RWPE2 (cell line): ENCODE results near the gene RAD23A.
"Not testable (repeated sequence)": the region's sequence is repeated elsewhere in the genome, so short reads cannot be mapped to it uniquely, and the experiment has no call there.

Experiments used
- ATAC-seq: fragments of 200-7000 bp; cut with Tn5 transposase; 3 replicates; pipeline ENCODE4 v1.9.1; 2021; ENCODE audit warnings: low read depth
- DNase-seq: peaks from one replicate; pipeline ENCODE4 v3.0.0-alpha.2; 2020; ENCODE audit warnings: low spot score
- H3K27ac ChIP-seq: fragments of 450-650 bp; 2 replicates; pipeline ENCODE4 v1.5.1; 2017; ENCODE audit warnings: mild to moderate bottlenecking; ENCODE audit not compliant: poor library complexity, severe bottlenecking
- H3K27me3 ChIP-seq: fragments of 250-450 bp; sonication (Bioruptor Pico); 2 replicates; pipeline ENCODE4 v1.5.1; 2021; ENCODE audit warnings: mild to moderate bottlenecking, moderate library complexity; ENCODE audit not compliant: insufficient read depth, poor library complexity, severe bottlenecking
- H3K36me3 ChIP-seq: fragments of 250-450 bp; sonication (Bioruptor Pico); 2 replicates; pipeline ENCODE4 v1.5.1; 2020; ENCODE audit warnings: low read depth, mild to moderate bottlenecking, moderate library complexity
- H3K4me1 ChIP-seq: fragments of 250-450 bp; sonication (Bioruptor Pico); 2 replicates; pipeline ENCODE4 v1.5.1; 2021; ENCODE audit warnings: mild to moderate bottlenecking, moderate library complexity; ENCODE audit not compliant: insufficient read depth, poor library complexity, severe bottlenecking
- H3K4me3 ChIP-seq: fragments of 250-450 bp; sonication (Bioruptor Pico); 2 replicates; pipeline ENCODE4 v1.5.1; 2021; ENCODE audit warnings: mild to moderate bottlenecking, moderate library complexity; ENCODE audit not compliant: severe bottlenecking
- H3K9me3 ChIP-seq: fragments of 250-450 bp; sonication (Bioruptor Pico); 2 replicates; pipeline ENCODE4 v1.5.1; 2021; ENCODE audit warnings: mild to moderate bottlenecking, moderate library complexity; ENCODE audit not compliant: severe bottlenecking
- TF ChIP-seq, protein P1 (sequence below): fragments of 450-650 bp; IDR thresholded peaks from one replicate; pipeline ENCODE4 v1.5.1; 2017; ENCODE audit warnings: mild to moderate bottlenecking, moderate library complexity; ENCODE audit not compliant: poor library complexity, severe bottlenecking

The RAD23A gene

GRCh38 chr19:12912571-12912970 lies 33.1 kb upstream of the RAD23A start:
- TF ChIP-seq, protein P1, sequence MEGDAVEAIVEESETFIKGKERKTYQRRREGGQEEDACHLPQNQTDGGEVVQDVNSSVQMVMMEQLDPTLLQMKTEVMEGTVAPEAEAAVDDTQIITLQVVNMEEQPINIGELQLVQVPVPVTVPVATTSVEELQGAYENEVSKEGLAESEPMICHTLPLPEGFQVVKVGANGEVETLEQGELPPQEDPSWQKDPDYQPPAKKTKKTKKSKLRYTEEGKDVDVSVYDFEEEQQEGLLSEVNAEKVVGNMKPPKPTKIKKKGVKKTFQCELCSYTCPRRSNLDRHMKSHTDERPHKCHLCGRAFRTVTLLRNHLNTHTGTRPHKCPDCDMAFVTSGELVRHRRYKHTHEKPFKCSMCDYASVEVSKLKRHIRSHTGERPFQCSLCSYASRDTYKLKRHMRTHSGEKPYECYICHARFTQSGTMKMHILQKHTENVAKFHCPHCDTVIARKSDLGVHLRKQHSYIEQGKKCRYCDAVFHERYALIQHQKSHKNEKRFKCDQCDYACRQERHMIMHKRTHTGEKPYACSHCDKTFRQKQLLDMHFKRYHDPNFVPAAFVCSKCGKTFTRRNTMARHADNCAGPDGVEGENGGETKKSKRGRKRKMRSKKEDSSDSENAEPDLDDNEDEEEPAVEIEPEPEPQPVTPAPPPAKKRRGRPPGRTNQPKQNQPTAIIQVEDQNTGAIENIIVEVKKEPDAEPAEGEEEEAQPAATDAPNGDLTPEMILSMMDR = no peak
- no peaks in the 10 kb centered on the region for H3K36me3 ChIP-seq
- no peaks in the 10 kb centered on the region for H3K9me3 ChIP-seq
- no peak for DNase-seq
- H3K4me3 ChIP-seq = no peak overlapping the region
- H3K4me1 ChIP-seq = no peaks in the 10 kb centered on the region
- no peak overlapping the region for H3K27ac ChIP-seq
- no peak for ATAC-seq
- no peaks in the 10 kb centered on the region for H3K27me3 ChIP-seq

GRCh38 chr19:12913011-12913561 lies 32.6 kb upstream of the RAD23A start:
- no peaks in the 10 kb centered on the region for H3K36me3 ChIP-seq
- no peaks in the 10 kb centered on the region for H3K9me3 ChIP-seq
- peak; percentile 21; the same call in 1 of the 3 replicates for ATAC-seq
- TF ChIP-seq, protein P1 = no peak
- no peak for DNase-seq
- no peaks in the 10 kb centered on the region for H3K4me1 ChIP-seq
- H3K27ac ChIP-seq = no peak overlapping the region
- H3K27me3 ChIP-seq = no peaks in the 10 kb centered on the region
- no peak overlapping the region for H3K4me3 ChIP-seq

GRCh38 chr19:12913851-12914690 lies 31.6 kb upstream of the RAD23A start:
- Histone ChIP-seq H3K27ac (no peak overlapping the region), H3K4me1 (no peaks in the 10 kb centered on the region), H3K27me3 (no peaks in the 10 kb centered on the region), H3K36me3 (no peaks in the 10 kb centered on the region), H3K9me3 (no peaks in the 10 kb centered on the region), H3K4me3 (no peak overlapping the region)
- ATAC-seq (no peak), DNase-seq (no peak)
- TF ChIP-seq, protein P1 = no peak

DNA sequence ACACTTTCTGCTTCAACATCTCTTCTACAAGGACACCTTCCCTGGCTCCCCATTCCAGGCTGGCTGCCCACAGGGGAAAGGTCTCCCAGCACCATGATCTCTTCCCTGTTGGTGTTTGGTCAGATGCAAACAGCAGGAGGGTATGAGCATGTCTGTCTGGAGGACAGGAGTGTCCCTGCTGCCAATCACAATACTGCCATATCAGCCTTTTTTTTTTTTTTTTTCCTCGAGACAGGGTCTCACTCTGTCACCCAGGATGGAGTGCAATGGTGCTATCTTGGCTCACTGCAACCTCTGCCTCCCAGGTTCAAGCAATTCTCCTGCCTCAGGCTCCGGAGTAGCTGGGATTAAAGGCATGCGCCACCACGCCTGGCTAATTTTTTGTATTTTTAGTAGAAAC lies 29.8 kb upstream of the RAD23A start:
- H3K4me3 ChIP-seq, H3K36me3 ChIP-seq, ATAC-seq, H3K27ac ChIP-seq, H3K27me3 ChIP-seq, H3K9me3 ChIP-seq, H3K4me1 ChIP-seq, DNase-seq: not testable (repeated sequence)

DNA sequence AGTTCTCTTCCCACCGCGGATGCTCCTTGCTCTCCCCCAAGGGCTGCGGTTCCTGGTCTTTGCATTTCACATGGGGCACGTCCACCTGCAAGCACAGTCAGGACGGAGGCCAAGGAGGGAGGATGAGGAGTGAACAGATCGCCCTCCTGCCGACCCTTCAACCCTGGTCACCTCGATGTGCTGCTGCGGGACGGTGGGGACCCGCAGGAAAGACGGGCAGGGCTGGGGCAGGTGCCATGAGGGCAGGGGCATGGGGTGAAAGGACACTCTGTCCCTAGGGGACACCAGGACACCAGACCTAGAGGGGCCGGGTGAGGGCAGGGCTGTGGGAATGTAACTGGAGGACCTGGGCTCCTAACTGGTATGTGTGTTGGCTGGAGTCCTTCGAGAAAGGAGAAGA lies 27.4 kb upstream of the RAD23A start:
- H3K4me3 ChIP-seq = no peak overlapping the region
- peaks cover 10% of the 10 kb centered on the region for H3K36me3 ChIP-seq
- no peak overlapping the region for H3K27ac ChIP-seq
- DNase-seq (no peak), ATAC-seq (no peak)
- no peaks in the 10 kb centered on the region for H3K9me3 ChIP-seq
- no peaks in the 10 kb centered on the region for H3K27me3 ChIP-seq
- H3K4me1 ChIP-seq = no peaks in the 10 kb centered on the region
- TF ChIP-seq, protein P1 = no peak
